SKM-1 (cell line): ENCODE measurements around the gene IQCK.

ENCODE experiments used
- DNase-seq: peaks from one replicate; lab custom pipeline; 2025; ENCODE audit not compliant: unreplicated experiment; lab: John Stamatoyannopoulos, UW

The IQCK gene

DNA sequence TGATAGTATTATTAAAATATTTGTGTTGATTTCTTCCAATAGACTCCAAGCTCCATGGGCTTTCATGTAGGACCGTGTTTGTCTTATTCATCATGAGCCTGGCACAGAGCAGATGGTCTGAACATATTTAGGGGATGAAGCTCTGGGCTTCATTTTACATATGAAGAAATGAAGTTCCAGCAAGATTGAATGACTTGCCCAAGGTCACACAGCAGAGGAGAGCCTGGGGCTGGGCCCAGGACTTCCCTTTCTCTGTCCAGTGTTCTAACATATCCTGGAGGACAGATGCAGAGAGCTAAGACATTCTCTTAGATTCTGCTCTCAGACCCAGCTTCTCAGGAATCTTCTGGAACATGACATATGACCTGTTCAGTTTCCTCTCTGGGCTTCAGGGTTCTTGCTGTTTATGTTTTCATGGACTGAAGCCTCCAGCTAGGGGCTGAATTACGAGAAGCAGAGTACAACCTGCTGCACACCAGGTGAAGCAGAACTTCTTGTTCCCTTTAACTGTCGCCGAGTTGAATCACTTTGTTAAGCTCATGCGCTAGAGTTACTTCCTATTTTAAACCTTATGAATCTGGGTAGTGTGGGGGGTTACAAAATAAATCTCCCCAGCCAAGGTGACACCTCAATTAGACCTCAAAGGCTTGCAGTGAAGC, 113.0 kb downstream of the IQCK start:
- peak; percentile 15 for DNase-seq

- no peak for DNase-seq
These were observed 113.6 kb downstream of the IQCK start for GRCh38 chr16:19831678-19832077.

DNA sequence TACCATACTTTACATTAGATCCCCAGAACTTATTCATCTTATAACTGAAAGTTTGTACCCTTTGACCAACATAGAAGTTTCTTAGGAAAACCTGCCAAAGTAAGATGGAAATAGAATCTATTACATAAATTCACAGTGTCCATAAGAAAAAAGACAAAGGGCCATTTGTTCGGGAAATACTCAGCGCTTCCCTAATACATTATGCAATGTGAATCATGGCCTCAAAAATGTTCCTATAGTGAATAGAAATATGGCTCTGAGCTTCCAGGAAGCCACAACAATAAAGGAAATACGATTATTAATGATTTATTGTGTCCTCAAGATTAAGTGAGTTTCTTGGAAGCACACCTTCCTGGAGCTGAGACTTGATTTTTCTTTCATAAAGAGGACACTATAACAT, 115.1 kb downstream of the IQCK start:
- DNase-seq: no peak

DNA sequence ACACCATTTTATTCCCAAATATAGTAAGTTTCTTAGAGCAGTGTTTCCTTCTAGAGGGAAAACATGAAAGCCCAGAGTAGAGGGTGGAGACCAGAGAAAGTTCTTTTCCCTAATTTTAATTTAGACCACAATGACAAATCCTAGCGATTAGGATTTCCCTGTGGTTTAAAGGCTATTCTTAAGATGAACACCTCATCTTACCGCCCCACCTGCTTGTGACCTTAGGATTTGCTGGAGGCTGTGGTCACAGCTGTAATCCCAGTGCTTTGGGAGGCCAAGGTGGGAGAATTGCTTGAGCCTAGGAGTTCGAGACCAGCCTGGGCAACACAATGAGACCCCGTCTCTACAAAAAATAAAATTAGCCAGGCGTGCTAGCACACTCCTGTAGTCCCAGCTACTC, 115.5 kb downstream of the IQCK start:
- DNase-seq: no peak

DNA sequence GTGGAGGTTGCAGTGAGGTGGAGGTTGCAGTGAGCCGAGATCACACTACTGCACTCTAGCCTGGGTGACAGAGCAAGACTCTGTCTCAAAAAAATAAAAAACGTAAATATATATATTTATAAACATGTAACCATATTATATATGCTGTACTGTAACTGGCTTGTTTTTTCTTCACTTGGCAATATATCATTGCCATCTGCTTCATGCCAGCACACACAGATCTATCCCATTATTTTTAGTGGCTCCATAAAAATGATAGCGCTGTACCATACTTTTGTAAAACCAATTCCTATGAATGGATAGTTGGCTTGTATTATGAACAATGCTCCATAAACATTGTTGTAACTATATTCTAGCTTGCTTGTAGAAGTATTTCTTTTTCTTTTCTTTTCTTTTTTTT, 117.1 kb downstream of the IQCK start:
- DNase-seq: no peak

- no peak for DNase-seq
These were observed 117.9 kb downstream of the IQCK start for GRCh38 chr16:19835968-19836421.

DNA sequence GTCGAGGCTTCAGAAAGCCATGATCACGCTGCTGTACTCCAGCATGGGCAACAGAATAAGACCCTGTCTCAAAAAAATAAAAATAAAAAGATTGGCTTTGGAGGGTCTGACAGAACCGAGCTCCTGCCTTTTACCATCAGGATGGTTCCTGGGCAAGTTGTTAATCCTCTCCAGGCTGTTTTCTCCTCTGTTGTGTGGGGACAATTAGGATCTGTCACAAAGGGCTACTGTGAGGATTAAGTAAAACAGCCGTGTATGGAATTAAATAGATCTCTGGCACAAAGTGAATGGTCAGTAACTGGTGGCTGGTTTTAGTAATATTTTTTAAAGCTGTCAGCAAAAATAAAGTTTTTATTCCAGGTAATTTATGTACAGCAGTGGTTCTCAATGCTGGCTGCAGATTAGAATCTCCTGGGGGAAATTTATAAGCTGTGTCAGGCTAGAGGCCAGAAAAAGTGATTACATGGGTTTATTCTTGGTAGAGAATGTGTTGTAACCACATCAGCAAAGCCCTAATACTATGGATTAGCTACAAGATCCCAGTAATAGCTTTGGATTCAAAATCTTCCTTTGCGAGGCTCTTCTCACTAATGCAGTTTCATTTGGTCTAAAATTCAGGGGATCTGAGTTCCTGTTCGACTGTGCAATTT, 119.4 kb downstream of the IQCK start:
- DNase-seq: no peak

GRCh38 chr16:19837984-19838707, 120.1 kb downstream of the IQCK start:
- DNase-seq: no peak

DNA sequence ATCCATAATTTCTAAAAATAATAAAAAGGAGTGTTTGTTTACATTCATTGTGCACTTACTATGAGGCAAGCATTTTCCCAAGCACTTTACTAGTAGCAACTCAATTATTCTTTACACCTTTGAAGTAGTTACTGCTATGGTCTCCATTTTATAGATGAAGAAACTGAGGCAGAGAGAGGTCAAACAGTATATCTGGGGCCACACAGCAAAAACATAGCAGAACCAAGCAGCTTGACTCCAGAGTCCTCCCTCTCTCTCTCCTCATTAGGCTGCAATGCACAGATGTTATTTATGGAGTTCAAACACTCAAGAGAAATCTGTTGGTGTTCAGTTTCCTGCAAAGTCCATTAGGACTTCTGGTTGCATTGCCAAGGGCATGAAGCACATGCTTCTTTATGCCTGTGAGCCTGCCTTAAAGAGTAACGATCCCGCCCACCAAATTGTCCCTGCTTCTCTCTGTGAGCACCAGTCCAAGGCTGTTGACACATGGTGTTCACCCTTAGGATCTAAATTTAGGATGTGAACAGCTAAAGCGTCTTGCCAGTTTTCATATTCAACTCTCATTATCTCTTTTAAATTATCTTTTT, 122.5 kb downstream of the IQCK start:
- DNase-seq: no peak

DNA sequence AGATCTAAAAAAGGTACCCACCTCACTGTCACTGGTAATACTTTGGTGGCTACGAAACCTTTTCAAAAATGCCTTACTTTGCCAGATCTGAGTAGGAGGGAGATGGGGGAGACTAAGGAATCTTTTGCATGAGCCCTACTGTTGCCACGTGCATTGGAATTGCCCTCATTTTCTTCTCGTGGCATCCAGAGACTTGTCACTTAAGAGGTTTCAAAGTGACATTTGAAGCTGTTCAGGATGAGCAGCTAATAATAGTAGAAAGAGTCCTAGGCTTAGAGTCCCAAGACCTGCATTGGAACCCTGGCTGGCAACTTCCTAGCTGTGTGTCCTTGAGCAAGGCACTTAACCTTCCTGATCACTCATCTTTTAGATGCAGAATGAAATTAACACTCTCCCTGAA, 123.1 kb downstream of the IQCK start:
- DNase-seq: no peak

DNA sequence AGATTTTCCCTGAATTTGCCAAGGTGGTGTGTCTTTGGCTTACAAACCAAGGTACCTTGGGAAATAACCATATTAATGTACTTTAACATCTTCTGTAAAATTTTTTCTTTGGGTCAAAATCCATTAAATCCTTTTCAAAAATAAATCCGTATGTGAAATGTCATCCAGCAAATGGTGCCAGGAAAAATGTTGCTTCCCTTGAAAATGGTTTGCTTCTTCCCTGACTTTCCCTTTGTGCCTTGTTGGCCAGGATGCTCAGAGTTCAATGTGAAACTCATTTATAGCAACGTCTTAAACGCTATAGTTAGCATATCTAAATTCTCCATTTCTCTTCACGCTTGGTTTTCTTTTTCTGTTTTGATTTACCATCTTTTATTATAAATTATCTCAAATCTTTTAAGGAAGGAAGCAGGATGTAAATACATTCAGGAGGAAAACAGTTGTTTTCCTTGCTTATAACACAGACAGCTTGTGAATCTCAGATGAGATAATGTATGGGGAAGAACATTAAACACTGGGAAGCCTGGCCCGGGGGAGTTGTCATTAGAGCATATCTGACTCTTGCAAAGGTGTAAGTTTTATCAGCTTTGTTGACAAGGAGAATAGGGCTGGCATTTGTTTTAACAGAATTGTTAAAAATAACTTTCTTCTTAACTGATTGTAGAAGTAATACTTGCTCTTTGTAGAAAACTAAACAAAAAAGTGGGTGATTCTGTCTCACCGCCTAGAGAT, 124.5 kb downstream of the IQCK start:
- DNase-seq: no peak

GRCh38 chr16:19843371-19843770, 125.3 kb downstream of the IQCK start:
- DNase-seq: no peak

- DNase-seq: no peak
These were observed 127.0 kb downstream of the IQCK start for GRCh38 chr16:19844945-19845641.

- no peak for DNase-seq
These were observed 128.4 kb downstream of the IQCK start for GRCh38 chr16:19846436-19846835.

DNA sequence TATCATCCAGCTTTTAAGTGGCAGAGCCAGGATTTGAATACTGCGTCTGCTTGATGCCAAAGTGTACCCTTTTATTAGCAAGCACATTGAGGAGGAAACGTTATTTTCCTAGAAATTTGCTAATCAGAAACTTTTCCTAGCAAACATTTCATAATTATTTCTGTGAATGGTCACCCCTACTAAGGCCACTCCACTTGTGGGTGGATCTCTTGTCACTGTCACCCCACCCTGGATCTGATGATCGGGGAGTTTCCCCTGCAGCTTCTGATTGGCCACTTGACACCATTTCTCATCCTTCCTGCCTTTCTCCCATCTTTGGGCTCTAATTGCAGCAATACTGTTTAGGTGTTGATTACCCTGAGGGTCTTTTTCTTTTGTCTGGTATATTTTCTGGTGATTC, 130.7 kb downstream of the IQCK start:
- DNase-seq: no peak

DNA sequence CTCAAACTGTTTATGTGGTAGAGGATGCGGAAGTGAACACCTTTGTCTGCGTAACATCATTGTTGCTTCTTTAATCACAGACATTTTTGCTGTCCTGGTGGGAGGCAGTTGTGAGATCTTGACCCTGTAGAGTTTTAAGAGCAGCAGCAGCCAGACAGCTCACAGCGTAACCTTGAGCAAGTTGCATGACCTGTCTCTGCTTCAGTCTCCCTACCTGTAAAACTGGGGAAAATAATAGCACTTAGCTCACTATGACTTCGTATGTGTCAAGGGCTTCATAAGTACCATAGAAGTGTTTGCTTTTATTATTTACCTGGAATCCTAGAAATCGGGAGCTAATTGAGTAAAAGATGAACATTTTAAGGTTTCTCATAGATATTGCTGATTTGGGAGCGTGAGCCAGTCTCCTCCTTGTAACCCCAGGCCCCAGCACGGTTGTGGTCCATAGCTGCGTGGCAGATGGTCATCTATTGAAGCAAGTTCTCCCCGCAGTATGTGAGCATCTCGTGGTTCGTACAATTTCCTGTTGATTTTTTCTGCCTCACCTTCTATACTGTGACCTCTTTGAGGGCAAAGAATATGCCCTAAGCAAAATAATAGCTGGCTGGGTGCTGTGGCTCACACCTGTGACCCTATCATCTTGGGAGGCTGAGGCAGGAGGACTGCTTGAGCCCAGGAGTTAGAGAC, 132.2 kb downstream of the IQCK start:
- DNase-seq: no peak

DNA sequence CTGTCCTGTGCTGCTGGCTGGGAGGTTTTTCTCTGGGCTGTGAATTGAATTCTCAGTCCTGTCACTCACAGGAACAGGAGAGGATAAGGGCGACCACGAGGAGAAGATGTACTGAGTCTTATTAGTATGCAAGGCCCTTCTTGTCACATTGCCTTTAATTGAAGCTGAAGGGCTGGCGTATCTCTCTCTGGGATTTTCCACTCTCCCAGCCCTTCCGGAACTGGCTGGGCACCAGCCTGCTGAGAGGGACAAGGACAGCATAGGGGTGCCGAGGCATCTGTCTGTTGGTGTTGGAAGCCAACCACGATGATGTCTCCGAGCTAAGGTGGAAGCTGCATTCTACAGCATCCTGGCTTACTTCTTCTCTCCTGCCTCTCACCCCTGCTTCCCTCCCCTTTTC, 133.4 kb downstream of the IQCK start:
- no peak for DNase-seq

DNA sequence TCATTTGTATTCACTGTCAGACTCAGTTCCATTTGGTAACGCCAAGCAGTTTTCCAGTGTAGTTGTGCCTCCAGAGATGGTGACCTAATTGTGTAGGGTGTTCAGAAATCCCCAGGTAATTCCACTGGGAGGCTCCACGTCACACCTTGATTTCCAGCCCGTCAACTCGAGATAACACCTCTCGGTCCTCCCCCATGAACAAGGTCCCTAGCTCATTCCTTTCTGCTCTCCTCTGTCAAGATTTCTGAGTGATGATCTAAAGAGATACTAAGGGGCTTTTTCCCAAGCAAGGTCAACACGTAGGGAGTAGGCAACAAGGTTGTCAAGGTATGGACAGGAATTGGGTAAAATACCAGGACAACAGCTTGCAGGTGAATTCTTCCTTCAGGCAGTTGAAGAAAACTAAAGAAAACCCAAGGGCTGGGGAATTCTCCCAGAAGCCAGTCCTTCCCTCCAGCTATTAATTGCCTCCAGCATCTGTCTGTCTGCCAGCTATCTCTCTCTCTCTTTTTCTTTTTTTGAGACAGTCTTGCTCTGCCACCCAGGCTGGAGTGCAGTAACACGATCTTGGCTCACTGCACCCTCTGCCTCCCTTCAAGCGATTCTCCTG, 135.2 kb downstream of the IQCK start:
- no peak for DNase-seq

DNA sequence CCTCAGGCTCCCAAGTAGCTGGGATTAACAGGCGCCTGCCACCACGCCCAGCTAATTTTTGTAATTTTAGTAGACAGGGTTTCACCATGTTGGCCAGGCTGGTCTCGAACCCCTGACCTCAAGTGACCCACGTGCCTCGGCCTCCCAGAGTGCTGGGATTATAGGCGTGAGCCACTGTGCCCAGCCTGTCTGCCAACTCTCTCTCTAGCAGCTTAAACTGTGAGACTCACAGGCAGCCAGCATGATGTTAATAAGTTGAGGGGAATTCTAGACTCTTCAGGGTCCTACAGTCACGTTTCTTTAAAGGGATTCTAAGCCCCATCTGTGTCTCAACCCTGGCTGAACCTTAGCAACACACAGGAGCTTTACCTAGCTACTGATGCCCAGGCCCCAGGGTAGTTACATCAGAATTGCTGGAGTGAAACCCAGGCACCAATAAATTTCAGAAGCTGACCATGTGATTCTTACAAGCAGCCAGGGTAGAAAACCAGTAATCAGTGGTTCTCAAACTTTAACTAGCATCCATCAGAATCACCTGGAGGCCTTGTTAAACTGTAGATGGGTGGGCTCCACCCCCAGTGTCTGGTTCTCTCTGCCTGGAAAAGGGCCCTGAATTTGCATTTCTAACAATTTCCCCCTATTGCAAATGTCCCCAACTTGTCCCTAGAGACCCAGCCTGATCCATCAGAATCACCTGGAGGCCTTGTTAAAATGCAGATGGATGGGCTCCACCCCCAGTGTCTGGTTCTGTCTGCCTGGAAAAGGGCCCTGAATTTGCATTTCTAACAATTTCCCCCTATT, 135.9 kb downstream of the IQCK start:
- DNase-seq: no peak
